Lower leg skin (tissue), 3 donors: ENCODE data around the gene LRIT1.

ENCODE experiments used
- POLR2A ChIP-seq, 2 donors: fragments of 450-650 bp; IDR thresholded peaks; one replicate each; pipeline ENCODE4 v1.6.1; 2016 to 2017; ENCODE audit warnings: antibody characterized with exemption in 2 of 2, mild to moderate bottlenecking in 1 of 2, moderate library complexity in 1 of 2
- TF ChIP-seq, protein P1 (sequence below), 3 donors: fragments of 450-650 bp; IDR thresholded peaks; one replicate each; pipeline ENCODE4 v1.5.1; 2016; ENCODE audit warnings: antibody characterized with exemption in 3 of 3, mild to moderate bottlenecking in 3 of 3, moderate library complexity in 2 of 3

DNA sequence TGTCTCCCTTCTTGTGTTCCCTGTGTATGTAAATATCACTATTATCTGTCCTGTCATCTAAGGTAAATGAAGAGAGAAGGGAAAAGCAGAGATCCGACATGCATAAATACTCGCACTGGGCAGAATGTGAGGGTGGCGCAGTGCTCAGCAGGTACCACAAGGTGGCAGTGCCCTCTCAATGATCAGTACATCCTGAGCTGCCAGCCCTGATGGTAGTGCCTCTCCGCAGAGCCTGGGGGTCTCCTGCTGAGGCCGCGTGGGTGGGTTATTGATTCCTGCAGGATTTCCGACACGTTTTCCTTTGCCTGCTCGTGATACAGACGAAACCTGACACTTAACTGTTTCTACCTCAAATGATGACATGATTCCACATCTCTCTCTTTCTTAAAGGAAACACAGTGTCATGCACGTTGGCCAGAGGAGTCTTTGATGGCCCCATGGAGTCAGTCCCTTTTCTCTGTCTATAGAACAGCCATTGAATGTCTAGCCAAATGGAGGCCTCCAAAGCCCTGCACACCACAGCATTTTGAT lies 23.3 kb upstream of the LRIT1 start:
- no peak for TF ChIP-seq POLR2A (IDR thresholded peaks at IDR 0.05)
- TF ChIP-seq, protein P1, sequence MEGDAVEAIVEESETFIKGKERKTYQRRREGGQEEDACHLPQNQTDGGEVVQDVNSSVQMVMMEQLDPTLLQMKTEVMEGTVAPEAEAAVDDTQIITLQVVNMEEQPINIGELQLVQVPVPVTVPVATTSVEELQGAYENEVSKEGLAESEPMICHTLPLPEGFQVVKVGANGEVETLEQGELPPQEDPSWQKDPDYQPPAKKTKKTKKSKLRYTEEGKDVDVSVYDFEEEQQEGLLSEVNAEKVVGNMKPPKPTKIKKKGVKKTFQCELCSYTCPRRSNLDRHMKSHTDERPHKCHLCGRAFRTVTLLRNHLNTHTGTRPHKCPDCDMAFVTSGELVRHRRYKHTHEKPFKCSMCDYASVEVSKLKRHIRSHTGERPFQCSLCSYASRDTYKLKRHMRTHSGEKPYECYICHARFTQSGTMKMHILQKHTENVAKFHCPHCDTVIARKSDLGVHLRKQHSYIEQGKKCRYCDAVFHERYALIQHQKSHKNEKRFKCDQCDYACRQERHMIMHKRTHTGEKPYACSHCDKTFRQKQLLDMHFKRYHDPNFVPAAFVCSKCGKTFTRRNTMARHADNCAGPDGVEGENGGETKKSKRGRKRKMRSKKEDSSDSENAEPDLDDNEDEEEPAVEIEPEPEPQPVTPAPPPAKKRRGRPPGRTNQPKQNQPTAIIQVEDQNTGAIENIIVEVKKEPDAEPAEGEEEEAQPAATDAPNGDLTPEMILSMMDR (IDR thresholded peaks at IDR 0.05): peak in 1 of 3 donors; percentile 82
